ENCODE results near the gene TFCP2. TPM values are rescaled to one million over a fixed set of nuclear protein-coding genes. Genes with fewer than 3 reads are reported as not detected.
A peak's percentile ranks its signal among the peaks of the same experiment; 100 is the strongest.
"Not testable (repeated sequence)": the region's sequence is repeated elsewhere in the genome, so short reads cannot be mapped to it uniquely, and the experiment has no call there.

Gene TFCP2
- total RNA-seq, 2 donors from 2014 or later = 16.1 to 23.1 TPM

DNA sequence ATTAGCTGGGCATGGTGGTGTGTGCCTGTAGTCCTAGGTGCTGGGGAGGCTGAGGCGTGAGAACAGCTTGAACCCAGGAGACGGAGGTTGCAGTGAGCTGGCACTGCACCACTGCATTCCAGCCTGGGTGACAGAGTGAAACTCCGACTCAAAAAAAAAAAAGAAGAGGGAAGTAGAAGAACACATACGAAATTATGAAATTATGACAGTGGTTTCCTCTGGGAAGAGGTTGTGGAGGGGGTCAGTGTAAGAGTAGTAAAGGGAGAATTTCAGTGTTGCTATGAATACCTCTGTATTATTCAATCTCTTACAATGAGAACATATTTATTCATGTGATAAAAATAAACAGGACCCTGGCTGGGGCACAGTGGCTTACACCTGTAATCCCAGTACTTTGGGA, 64.8 kb downstream of the TFCP2 start:
- no peak for DNase-seq (ENCODE audit: low spot score)
- intact Hi-C loops (cut with DNase I) = no loop called here

DNA sequence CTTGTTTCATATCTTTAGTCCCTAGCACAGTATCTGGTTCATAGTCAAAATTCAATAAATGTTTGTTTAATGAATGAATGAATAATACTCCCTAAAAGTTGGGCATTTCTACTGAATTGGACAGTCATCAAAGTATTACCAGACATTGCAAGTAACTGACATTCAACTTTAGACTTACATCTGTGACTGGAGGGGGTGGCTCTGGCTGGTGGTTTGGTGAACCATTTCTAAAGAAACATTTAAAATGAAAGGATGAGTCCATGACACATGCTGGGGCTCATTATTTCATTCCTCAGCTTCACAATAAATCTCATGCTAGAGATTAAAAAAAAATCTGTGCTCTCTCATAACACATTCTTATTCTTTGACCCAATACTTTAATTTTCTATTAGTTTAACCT, 69.0 kb downstream of the TFCP2 start:
- DNase-seq (ENCODE audit: low spot score) = no peak
- intact Hi-C loops (cut with DNase I) = no loop called here

DNA sequence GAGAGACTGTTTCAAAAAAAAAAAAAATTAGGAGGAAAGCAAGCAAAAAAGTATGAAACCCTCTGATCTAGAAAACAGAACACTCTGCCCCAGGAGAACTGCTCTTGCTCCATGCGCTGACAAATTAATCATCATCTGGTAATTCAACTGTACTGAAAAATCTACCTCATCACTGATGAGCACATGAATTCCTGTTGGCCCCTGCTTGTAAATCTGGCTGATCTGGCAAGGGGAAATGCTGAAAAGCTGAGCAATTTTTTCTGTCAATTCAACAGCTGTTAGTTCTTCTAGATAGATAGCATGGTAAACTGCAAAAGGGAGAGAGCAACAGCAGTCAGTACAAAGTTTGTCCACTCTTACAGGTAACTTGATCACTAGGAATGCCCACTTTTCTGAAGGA, 74.3 kb downstream of the TFCP2 start:
- intact Hi-C loops (cut with DNase I) = no loop called here
- DNase-seq (ENCODE audit: low spot score) = no peak

DNA sequence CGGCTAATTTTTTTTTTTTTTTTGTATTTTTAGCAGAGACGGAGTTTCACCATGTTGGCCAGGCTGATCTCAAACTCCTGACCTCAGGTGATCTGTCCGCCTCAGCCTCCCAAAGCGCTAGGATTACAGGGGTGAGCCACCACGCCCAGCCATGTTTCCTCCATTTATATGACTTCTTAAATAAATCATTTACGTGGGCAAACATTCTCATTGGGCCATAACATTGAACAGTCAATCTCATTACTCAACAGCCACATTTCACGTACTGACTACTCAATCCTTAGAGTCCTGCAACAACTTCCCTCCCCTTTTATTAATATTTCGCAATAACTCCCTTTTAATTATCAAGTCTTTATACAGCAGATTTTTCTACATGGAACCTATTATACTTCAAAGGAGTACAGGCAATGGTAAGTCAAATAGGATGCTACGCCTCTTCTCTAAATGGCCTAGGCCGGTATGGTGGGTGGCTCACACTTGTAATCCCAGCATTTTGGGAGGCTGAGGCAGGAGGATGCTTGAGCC, 82.2 kb downstream of the TFCP2 start:
- DNase-seq (ENCODE audit: low spot score) = no peak
- intact Hi-C loops (cut with DNase I) = no loop called here

DNA sequence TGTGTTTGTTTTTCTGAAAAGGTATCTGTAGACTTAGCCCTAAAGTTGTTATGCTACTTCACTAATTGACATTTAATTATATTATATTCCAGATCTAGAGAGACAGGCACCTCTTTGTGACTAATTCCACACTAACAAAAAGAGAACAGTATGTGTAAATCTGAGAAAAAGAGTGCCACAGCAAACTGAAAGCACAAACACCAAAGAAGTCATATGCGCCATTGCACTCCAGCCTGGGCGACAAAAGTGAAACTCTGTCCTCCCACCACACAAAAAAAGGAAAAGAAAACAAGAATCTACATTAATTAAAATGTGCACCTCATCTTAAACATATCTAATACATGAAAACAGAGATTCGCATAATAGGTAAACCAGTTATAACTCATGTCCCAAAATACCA, 85.1 kb downstream of the TFCP2 start:
- intact Hi-C loops (cut with DNase I) = loop anchor here in 1 of 2 donors (10.0 kb wide), 1 partner anchor 127 kb away; the partner anchor contains the start of gene POU6F1
- DNase-seq (ENCODE audit: low spot score) = no peak

DNA sequence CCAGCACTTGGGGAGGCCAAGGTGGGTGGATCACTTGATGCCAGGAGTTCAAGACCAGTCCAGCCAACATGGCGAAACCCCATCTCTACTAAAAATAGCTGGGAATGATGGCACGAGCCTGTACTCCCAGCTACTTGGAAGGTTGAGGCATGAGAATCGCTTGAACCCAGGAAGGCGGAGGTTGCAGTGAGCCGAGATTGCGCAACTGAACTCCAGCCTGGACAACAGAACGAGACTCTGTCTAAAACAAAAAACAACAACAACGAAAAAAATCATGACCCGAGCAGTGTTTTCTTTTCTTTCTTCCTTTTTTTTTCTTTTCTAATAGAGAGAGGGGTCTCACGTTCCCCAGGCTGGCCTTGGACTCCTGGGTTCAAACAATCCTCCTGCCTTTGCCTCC, 86.0 kb downstream of the TFCP2 start:
- intact Hi-C loops (cut with DNase I) = loop anchor here in 1 of 2 donors (10.0 kb wide), 1 partner anchor 128 kb away; the partner anchor contains the start of gene POU6F1
- no peak for DNase-seq (ENCODE audit: low spot score)

DNA sequence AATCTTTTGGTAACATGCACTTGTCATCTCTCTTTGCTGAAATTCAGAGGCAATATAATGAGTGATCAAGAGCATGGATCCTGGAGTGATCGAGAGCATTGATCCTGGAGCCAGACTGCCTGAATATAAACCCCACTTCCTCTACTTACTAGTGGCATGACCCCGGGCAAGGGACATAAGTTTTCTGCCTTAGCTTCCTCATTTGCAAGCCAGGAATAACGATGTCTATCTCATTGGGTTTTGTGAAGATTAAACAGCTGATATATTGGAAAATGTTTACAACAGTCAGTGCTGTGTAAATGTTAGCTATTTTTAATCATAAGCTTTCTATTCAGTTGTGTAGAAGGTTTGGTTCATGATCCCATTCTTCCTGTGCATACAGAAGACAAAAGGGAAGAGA, 87.2 kb downstream of the TFCP2 start:
- no peak for DNase-seq (ENCODE audit: low spot score)
- intact Hi-C loops (cut with DNase I) = loop anchor here in 1 of 2 donors (10.0 kb wide), 1 partner anchor 129 kb away; the partner anchor contains the start of gene POU6F1

- intact Hi-C loops (cut with DNase I) = loop anchor here in 1 of 2 donors (10.0 kb wide), 1 partner anchor 132 kb away; the partner anchor contains the start of gene POU6F1
- DNase-seq (ENCODE audit: low spot score) = peak; percentile 99
These were observed 89.7 kb downstream of the TFCP2 start, which contains the start of gene CSRNP2 for GRCh38 chr12:51083126-51083833. Gene CSRNP2, minus strand, starts transcription at chr12:51083596. Its CDS starts 7,035 bp downstream, at chr12:51076561.

DNA sequence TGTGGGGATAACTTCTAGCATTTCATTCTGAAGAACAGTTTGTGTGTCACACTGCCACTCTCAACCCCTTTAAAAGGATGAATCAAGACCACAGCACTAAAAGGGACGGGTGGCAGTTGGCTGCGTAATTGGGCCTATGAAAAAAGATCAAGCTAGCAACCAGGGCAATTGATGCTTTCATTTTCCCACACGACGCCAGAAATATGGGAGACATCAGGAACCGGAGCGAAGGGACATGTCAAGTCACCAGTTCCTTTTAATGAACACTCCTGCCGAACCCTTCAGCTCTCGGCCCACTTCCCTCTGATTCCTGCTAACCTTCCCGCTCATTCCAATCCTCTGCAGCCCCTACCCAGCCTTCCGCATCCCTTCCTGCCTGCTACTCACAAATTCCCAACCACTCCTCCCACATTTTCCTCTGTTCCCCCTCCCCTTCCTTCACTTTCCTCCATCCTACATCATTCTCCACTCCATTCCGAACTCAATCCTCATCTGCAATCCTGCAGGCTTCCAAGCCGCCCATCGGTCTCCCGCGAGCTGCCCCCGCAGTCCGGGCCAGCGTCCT, 90.3 kb downstream of the TFCP2 start:
- DNase-seq (ENCODE audit: low spot score) = no peak

DNA sequence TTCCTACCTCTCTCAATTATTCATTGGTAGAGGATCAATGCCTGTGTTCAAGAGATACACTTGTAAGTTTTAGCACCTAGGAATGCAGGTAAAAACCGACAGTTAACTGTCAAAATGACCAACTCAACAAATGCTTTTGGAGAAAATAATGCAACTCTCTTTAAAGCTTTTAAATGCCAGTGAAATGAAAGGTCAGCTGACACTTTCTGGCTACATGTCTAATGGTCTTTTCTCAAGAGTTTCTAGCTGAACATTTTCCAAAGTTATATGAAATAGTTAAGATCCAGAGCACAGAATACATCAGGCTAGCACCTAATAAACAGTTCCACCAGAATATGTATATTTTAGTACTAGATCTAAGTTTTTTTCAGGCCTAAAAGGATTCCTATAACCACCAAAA, 91.5 kb downstream of the TFCP2 start:
- intact Hi-C loops (cut with DNase I) = loop anchor here in 1 of 2 donors (10.0 kb wide), 1 partner anchor 133 kb away; the partner anchor contains the start of gene POU6F1
- DNase-seq (ENCODE audit: low spot score) = no peak

More for the DNA sequence above, 90.3 kb downstream of the TFCP2 start:
- intact Hi-C loops (cut with DNase I) = loop anchor here in 1 of 2 donors (10.0 kb wide), 1 partner anchor 132 kb away; the partner anchor contains the start of gene POU6F1

DNA sequence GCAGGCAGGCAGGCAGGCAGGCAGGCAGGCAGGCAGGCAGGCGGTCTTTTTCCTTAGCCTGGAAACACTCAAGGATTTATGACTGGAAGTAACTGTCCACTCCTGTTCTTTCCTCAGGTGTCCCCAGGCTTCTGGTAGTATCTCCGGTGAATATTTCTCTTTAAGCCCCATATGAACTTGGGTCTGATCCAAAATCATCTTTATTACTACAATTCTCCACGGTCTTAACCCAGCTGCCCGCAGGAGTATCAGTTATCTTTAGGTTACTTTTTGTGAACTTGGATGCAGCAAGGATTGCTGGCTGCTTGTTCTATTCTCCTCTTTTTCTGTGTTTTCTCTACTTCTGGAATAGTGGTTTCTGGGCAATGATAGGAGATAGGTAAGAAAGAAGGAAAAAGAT, 92.8 kb downstream of the TFCP2 start:
- intact Hi-C loops (cut with DNase I) = loop anchor here in 1 of 2 donors (10.0 kb wide), 1 partner anchor 135 kb away; the partner anchor contains the start of gene POU6F1
- DNase-seq (ENCODE audit: low spot score) = no peak

DNA sequence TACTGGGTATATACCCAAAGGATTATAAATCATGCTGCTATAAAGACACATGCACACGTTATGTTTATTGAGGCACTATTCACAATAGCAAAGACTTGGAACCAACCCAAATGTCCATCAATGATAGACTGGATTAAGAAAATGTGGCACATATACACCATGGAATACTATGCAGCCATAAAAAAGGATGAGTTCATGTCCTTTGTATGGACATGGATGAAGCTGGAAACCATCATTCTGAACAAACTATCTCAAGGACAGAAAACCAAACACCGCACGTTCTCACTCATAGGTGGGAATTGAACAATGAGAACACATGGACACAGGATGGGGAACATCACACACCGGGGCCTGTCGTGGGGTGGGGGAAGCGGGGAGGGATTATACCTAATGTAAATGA, 94.1 kb downstream of the TFCP2 start:
- DNase-seq (ENCODE audit: low spot score); intact Hi-C loops (cut with DNase I): not testable (repeated sequence)

- intact Hi-C loops (cut with DNase I); DNase-seq (ENCODE audit: low spot score): not testable (repeated sequence)
These were observed 94.6 kb downstream of the TFCP2 start for GRCh38 chr12:51078346-51078745.

GRCh38 chr12:51077930-51078329, 95.0 kb downstream of the TFCP2 start:
- intact Hi-C loops (cut with DNase I) = no loop called here

GRCh38 chr12:51076236-51076930, 96.6 kb downstream of the TFCP2 start:
- intact Hi-C loops (cut with DNase I) = no loop called here

More at GRCh38 chr12:51077930-51078329, 95.0 kb downstream of the TFCP2 start:
- no peak for DNase-seq (ENCODE audit: low spot score)

GRCh38 chr12:51075390-51075789, 97.5 kb downstream of the TFCP2 start:
- intact Hi-C loops (cut with DNase I) = no loop called here
- DNase-seq (ENCODE audit: low spot score) = no peak

More at GRCh38 chr12:51076236-51076930, 96.6 kb downstream of the TFCP2 start:
- DNase-seq (ENCODE audit: low spot score) = no peak

DNA sequence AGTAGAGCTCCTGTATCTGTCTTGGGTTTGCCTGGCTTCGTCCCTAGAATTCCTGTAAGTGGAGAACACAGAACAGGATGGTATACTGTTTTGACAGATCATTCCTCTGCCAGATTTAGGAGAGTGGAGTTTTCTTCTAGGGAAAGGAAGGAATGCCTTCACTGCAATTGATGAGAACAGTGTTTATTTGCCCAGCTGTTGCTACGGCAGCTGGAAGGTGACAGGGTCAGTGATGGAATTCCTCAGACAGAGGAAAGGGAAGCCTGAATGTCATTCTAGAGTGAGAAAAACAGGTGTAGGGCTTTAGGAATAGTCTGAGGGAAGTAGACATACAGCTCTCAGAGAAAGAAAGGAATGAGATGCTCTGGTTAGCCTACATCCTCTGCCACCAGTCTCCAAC, 101.3 kb downstream of the TFCP2 start:
- intact Hi-C loops (cut with DNase I) = no loop called here
- no peak for DNase-seq (ENCODE audit: low spot score)

GRCh38 chr12:51070004-51070403, 102.9 kb downstream of the TFCP2 start:
- intact Hi-C loops (cut with DNase I) = no loop called here
- DNase-seq (ENCODE audit: low spot score) = no peak

- intact Hi-C loops (cut with DNase I) = no loop called here
- DNase-seq (ENCODE audit: low spot score) = no peak
These were observed 105.2 kb downstream of the TFCP2 start for GRCh38 chr12:51067771-51068170.

GRCh38 chr12:51067229-51067628, 105.7 kb downstream of the TFCP2 start:
- intact Hi-C loops (cut with DNase I) = no loop called here
- no peak for DNase-seq (ENCODE audit: low spot score)
